GM04504 (cell line): ENCODE data around the gene RAPSN.

Source experiments
- DNase-seq: peaks from one replicate; pipeline ENCODE4 v3.0.0-alpha.2; 2012; ENCODE audit warnings: low read depth

RAPSN gene

DNA sequence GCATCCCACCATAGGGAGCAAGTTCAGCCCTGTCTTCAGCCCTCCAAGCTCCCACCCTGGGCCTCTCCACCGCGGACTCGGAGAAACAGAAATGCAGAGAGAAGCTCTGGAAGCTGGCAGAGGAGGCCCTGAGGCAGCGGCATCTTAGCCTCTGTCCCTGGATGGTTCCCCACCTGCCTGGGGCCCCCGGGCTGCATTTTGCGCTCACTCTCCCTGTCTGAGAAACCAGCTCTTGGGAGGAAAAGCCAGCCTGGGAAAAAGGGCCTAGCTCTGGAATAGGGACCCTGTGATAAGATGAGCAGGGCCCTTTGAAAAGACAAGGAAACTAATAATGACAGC lies 58.5 kb downstream of the RAPSN start:
- DNase-seq = no peak

DNA sequence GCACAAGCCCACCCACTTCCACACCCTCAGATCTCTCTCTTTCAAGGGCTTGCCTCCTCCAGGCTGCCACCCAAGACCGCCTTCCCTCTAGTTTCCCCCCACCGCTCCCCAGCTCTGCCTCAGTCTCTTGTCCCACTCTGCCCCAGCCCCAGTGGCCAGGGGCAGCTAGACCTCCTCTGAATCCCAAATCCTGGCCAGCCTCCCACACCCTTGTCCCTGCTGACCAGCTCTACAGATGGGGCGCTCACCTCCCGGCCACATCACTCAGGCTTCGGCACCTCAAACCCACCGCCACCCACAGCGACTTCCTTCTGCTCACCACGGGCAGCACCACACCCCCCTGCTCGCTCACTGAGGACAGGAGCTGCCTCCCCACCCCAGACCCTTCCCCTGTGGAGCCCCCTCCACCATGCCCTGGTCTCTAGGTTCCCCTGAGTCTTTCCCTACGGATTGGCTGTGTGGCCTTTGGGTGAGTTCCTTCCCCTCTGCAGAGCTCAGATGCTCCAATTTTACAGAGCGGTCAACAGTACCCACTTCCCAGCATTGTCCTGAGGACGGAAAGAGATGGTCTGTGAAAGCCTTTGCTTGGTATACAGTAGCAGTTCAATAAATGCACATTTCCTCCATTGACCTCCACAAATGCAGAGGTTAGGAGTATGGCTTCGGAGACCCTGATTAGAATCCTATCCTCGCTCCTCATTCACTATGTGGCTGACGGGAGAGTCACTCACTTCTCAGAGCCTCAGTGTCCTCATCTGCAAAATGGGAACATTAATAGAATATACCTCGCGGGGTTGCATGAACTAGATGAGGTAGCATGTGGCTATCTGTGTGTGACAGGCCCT lies 59.1 kb downstream of the RAPSN start:
- no peak for DNase-seq

DNA sequence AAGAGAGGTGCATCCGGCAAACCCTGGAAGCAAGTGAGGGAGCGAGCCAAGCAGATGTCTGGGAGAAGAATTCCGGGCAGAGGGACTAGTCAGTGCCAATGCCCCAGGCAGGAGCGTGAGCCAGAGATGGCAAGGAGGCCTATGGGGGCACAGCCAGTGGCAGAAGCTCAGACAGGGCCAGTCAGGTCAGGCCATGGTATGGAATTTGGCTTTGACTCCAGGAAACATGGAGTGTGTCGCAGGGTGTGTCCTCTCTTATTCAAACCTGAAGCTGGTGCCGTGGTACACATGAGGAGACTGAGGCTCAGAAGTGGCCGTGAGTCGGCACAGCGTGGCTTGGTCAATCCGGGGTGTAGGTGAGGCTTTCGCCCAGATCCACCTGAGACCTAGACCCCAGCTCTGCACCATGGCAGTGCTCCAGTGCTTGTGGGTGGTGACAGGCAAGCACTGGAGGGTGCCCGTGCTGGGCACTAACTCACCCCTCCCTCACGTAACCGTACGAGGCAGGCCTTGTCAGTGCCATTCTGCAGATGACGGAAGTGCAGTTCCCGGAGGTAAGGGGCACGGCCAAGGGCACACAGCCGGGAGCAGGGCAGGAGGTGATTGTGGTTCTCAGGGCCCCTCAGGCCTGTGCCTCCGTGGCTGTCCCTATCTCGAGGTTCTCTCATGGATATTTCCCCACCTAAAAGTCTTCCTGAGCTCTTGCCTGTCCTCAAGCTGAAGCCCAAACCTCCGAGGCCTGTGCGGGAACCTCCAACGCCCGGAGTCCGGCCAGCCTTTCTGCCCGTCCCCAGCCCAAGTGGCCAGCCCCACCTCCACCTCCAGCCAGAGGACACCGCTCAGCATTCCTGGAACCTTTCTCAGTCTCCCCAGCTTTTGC lies 60.0 kb downstream of the RAPSN start:
- DNase-seq = no peak

- no peak for DNase-seq
Measured at GRCh38 chr11:47387944-47388696, 60.8 kb downstream of the RAPSN start.
